Peyer's patch (tissue), 4 donors: ENCODE data around the gene PAFAH1B1.

Experiments used
- CTCF ChIP-seq, 6 experiments: fragments of 450-650 bp in 4 of 6; fragments of 200-600 bp in 2 of 6; sonication (generic) in 1 of 6; IDR thresholded peaks; one replicate each; pipeline ENCODE4 v1.5.1; 2017 to 2019; ENCODE audit warnings: antibody characterized with exemption in 6 of 6, mild to moderate bottlenecking in 3 of 6, moderate library complexity in 1 of 6
- POLR2A ChIP-seq, 2 donors: fragments of 450-650 bp; IDR thresholded peaks; one replicate each; pipeline ENCODE4 v1.5.1; 2017; ENCODE audit warnings: antibody characterized with exemption in 2 of 2, mild to moderate bottlenecking in 2 of 2, moderate library complexity in 2 of 2

DNA sequence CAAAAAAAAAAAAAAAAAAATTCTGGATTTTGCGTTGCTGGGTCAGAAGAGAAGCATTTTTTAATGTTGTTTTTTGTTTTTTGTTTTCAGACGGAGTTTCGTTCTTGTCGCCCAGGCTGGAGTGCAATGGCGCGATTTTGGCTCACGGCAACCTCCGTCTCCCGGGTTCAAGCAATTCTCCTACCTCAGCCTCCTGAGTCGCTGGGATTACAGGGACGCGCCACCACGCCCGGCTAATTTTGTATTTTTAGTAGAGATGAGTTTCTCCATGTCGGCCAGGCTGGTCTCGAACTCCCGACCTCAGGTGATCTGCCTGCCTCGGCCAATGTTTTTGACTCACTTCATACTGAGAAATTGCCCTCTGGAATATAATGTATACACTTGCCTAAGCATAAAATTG, 11.0 kb upstream of the PAFAH1B1 start:
- TF ChIP-seq POLR2A (IDR thresholded peaks at IDR 0.05) (no peak), CTCF (IDR thresholded peaks at IDR 0.05) (no peak)
